K562 (cell line): Measurements from ENCODE around the gene ANO2. TPM values are rescaled to one million over a fixed set of nuclear protein-coding genes. Genes with fewer than 3 reads are reported as not detected.

Experiments used
- ARID1B ChIP-seq: fragments of 450-650 bp; IDR thresholded peaks from 2 replicates; pipeline ENCODE4 v1.6.1; 2016; ENCODE audit warnings: antibody characterized with exemption, mild to moderate bottlenecking, inconsistent platforms
- BHLHE40 ChIP-seq: IDR thresholded peaks from 2 replicates; pipeline ENCODE4 v1.6.1; 2011; ENCODE audit warnings: low read length, improper control_type of control experiment
- BMI1 ChIP-seq: fragments of 150-350 bp; IDR thresholded peaks from 2 replicates; pipeline ENCODE4 v1.6.1; 2014; ENCODE audit warnings: low read length
- CBFA2T3 ChIP-seq: fragments of 450-650 bp; IDR thresholded peaks from 2 replicates; pipeline ENCODE4 v1.6.1; 2017
- HDAC2 ChIP-seq: fragments of 450-650 bp; IDR thresholded peaks from 2 replicates; pipeline ENCODE4 v1.6.1; 2016; ENCODE audit warnings: mild to moderate bottlenecking
- MEIS2 ChIP-seq: fragments of 450-650 bp; IDR thresholded peaks from 2 replicates; pipeline ENCODE4 v1.6.1; 2014; ENCODE audit warnings: mild to moderate bottlenecking; ENCODE audit not compliant: partially characterized antibody
- POU5F1 ChIP-seq: fragments of 150-350 bp; IDR thresholded peaks from 2 replicates; pipeline ENCODE4 v1.6.1; 2014; ENCODE audit warnings: borderline replicate concordance, low read length, low read depth, mild to moderate bottlenecking; ENCODE audit not compliant: partially characterized antibody
- XRCC3 ChIP-seq: fragments of 450-650 bp; IDR thresholded peaks from 2 replicates; pipeline ENCODE4 v1.6.1; 2017; ENCODE audit warnings: mild to moderate bottlenecking, moderate library complexity
- ZNF830 ChIP-seq: fragments of 250-450 bp; sonication (Bioruptor Pico); IDR thresholded peaks from 2 replicates; pipeline ENCODE4 v1.5.0; 2021; ENCODE audit warnings: mild to moderate bottlenecking
- polyA plus RNA-seq, 8 experiments: library from polyadenylated mRNA; depleted of rRNA in 4 of 8; stranded (reverse) in 5 of 8; unstranded in 3 of 8; fragments of >200 nt; fragmentation: Nextera tagmentation in 2 of 8; fragmentation: Illumina TruSeq in 1 of 8; extraction: Ambion mirVana in 2 of 8; extraction: Trizol in 1 of 8; gene quantifications; 2 replicates each; pipeline versions ENCODE4 v1.2.1 to v1.2.3, GENCODE V29; 2011 to 2014; ENCODE audit warnings: inconsistent platforms in 1 of 8, missing spikeins in 1 of 8
- total RNA-seq, 7 experiments: library from RNA; depleted of rRNA in 6 of 7; stranded (reverse); fragments of >200 nt in 6 of 7; fragmentation: Illumina TruSeq in 2 of 7; extraction: Trizol in 2 of 7; gene quantifications; 2 replicates each; pipeline versions ENCODE4 v1.2.1 to v1.2.3, GENCODE V29; 2011 to 2021; ENCODE audit warnings: low replicate concordance in 1 of 7
- TF ChIP-seq, protein P1 (sequence below): fragments of 450-650 bp; IDR thresholded peaks from 2 replicates; pipeline ENCODE4 v1.6.1; 2018; ENCODE audit not compliant: partially characterized antibody
- TF ChIP-seq, protein P2 (sequence below), 2 experiments: fragments of 200-800 bp in 1 of 2; sonication (Bioruptor generic) in 1 of 2; sonication (generic) in 1 of 2; formaldehyde crosslinking in 1 of 2; IDR thresholded peaks in 1 of 2; conservative IDR thresholded peaks in 1 of 2; 2 replicates each; pipeline versions ENCODE4 v1.5.0 to v1.6.1; 2016 to 2020; ENCODE audit warnings: missing compliant biosample characterization in 1 of 2, missing genetic modification characterization in 1 of 2, missing genetic modification reagents in 1 of 2

Gene ANO2
- total and polyA plus RNA-seq, 9 of the 15 experiments (the other 6 are each of a cell fraction or from before 2014, with no cell fraction given) = 0.64 TPM; not detected in 8

DNA sequence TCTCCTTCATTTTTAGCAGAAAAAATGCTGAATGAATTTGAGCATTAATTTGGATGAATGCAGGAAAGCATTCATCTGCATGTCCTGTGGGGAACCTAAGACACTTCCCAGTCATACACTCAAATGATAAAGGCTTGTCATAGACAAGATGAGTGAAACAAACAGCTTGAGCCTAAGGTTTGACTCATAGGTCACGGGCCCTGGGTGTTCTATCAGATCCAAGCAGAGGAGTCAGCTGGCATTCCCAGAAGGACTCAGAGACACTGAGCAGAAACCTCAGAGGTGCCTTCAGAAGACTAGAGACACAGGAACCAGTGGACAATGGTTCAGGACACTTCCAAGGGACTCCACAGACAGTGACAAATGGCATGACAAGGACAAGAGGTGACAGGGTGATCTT lies 329.3 kb downstream of the ANO2 start (continued):
- peak; percentile 59 for TF ChIP-seq ARID1B
- no peak for TF ChIP-seq BMI1
- TF ChIP-seq CBFA2T3 = peak; percentile 75
- TF ChIP-seq, protein P1, sequence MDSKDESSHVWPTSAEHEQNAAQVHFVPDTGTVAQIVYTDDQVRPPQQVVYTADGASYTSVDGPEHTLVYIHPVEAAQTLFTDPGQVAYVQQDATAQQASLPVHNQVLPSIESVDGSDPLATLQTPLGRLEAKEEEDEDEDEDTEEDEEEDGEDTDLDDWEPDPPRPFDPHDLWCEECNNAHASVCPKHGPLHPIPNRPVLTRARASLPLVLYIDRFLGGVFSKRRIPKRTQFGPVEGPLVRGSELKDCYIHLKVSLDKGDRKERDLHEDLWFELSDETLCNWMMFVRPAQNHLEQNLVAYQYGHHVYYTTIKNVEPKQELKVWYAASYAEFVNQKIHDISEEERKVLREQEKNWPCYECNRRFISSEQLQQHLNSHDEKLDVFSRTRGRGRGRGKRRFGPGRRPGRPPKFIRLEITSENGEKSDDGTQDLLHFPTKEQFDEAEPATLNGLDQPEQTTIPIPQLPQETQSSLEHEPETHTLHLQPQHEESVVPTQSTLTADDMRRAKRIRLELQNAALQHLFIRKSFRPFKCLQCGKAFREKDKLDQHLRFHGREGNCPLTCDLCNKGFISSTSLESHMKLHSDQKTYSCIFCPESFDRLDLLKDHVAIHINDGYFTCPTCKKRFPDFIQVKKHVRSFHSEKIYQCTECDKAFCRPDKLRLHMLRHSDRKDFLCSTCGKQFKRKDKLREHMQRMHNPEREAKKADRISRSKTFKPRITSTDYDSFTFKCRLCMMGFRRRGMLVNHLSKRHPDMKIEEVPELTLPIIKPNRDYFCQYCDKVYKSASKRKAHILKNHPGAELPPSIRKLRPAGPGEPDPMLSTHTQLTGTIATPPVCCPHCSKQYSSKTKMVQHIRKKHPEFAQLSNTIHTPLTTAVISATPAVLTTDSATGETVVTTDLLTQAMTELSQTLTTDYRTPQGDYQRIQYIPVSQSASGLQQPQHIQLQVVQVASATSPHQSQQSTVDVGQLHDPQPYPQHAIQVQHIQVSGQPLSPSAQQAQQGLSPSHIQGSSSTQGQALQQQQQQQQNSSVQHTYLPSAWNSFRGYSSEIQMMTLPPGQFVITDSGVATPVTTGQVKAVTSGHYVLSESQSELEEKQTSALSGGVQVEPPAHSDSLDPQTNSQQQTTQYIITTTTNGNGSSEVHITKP = no peak
- TF ChIP-seq HDAC2 = no peak
- no peak for TF ChIP-seq POU5F1
- no peak for TF ChIP-seq ZNF830 (CRISPR knock-in tag)
- TF ChIP-seq MEIS2 = peak; percentile 13
- TF ChIP-seq XRCC3 = no peak
- peak; percentile 58; the same call in 1 of the 2 replicates for TF ChIP-seq BHLHE40
- TF ChIP-seq, protein P2, sequence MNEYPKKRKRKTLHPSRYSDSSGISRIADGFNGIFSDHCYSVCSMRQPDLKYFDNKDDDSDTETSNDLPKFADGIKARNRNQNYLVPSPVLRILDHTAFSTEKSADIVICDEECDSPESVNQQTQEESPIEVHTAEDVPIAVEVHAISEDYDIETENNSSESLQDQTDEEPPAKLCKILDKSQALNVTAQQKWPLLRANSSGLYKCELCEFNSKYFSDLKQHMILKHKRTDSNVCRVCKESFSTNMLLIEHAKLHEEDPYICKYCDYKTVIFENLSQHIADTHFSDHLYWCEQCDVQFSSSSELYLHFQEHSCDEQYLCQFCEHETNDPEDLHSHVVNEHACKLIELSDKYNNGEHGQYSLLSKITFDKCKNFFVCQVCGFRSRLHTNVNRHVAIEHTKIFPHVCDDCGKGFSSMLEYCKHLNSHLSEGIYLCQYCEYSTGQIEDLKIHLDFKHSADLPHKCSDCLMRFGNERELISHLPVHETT (CRISPR knock-in tag; conservative IDR thresholded peaks at IDR 0.05 in 1 of 2, IDR thresholded peaks at IDR 0.05 in 1 of 2) = no peak
